Measurements from ENCODE around the gene RAB3C. TPM values are rescaled to one million over a fixed set of nuclear protein-coding genes. Genes with fewer than 3 reads are reported as not detected.

RAB3C gene
- polyA plus RNA-seq, 1 donor (not counting 4 experiments of a cell fraction or from before 2014, with no cell fraction given), result not detected

DNA sequence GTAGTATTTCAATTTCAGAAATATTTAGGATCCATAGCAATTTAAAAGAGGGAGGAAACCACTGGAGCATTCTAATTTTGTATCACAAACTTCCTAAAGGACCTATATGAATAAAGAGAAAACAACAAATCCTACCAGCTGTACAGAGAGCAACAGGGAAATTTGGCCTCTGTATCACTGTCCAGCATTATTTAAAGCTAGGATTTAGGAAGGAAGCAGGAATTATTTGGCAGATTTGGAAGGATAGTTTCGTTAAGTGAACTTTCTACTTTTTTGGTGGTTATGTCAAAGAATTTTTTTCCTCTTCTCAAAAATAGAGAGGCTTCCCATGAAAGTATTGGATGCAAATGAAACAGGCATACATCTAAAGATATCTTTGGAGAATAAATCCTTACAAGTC lies 269.7 kb downstream of the RAB3C start:
- TF ChIP-seq, protein P1, sequence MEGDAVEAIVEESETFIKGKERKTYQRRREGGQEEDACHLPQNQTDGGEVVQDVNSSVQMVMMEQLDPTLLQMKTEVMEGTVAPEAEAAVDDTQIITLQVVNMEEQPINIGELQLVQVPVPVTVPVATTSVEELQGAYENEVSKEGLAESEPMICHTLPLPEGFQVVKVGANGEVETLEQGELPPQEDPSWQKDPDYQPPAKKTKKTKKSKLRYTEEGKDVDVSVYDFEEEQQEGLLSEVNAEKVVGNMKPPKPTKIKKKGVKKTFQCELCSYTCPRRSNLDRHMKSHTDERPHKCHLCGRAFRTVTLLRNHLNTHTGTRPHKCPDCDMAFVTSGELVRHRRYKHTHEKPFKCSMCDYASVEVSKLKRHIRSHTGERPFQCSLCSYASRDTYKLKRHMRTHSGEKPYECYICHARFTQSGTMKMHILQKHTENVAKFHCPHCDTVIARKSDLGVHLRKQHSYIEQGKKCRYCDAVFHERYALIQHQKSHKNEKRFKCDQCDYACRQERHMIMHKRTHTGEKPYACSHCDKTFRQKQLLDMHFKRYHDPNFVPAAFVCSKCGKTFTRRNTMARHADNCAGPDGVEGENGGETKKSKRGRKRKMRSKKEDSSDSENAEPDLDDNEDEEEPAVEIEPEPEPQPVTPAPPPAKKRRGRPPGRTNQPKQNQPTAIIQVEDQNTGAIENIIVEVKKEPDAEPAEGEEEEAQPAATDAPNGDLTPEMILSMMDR (optimal IDR thresholded peaks at IDR 0.05 in 1 of 3, IDR thresholded peaks at IDR 0.05 in 1 of 3, conservative IDR thresholded peaks at IDR 0.05 in 1 of 3; ENCODE audit: extremely low read depth in 1 of 3, insufficient read depth in 2 of 3, low read length in 3 of 3), result no peak
- no peak for TF ChIP-seq EZH2 (IDR thresholded peaks at IDR 0.05; ENCODE audit: low read length)

DNA sequence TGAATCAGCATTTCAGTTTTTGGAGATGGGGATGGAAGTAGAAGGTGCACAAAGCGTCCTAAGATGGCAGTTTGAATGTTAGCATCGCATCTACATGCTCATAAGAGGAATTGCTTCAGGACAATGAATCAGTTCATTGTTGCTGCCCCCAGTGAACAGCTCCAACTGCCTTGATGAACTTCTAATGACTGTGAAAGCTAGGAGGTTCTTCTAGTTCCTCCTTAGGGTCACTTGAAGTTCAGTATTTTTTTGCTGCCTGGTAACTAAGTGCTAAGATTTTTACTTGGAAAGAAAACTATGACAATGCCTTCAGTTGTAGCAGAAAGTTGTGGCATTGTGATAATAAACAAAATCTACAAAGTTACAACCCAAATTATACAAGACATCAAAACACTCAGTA lies 271.6 kb downstream of the RAB3C start:
- dilution Hi-C loops (cut with MboI; ENCODE audit: extremely low pct_ligation_motif_present, low sequenced_read_pairs), result no loop called here
- FAIRE-seq, result no peak
- TF ChIP-seq EZH2 (IDR thresholded peaks at IDR 0.05; ENCODE audit: low read length), result no peak
- TF ChIP-seq, protein P1 (optimal IDR thresholded peaks at IDR 0.05 in 1 of 3, IDR thresholded peaks at IDR 0.05 in 1 of 3, conservative IDR thresholded peaks at IDR 0.05 in 1 of 3; ENCODE audit: extremely low read depth in 1 of 3, insufficient read depth in 2 of 3, low read length in 3 of 3), result no peak

More for the DNA sequence above, 269.7 kb downstream of the RAB3C start:
- FAIRE-seq, result no peak
- Histone ChIP-seq H3K9me3 (ENCODE audit: control insufficient read depth, low read depth, low read length) (no peaks in the 10 kb centered on the region), H3K36me3 (ENCODE audit: control insufficient read depth in 2 of 2, extremely low read depth in 1 of 2, insufficient read depth in 2 of 2, low read length in 2 of 2) (no peaks in the 10 kb centered on the region), H3K9ac (ENCODE audit: control insufficient read depth, extremely low read depth, insufficient read depth, low read length) (no peak overlapping the region), H3K4me1 (ENCODE audit: control insufficient read depth, extremely low read depth, insufficient read depth, low read length) (no peaks in the 10 kb centered on the region), H3K27ac (ENCODE audit: control insufficient read depth, insufficient read depth, low read length) (no peak overlapping the region), H3K4me2 (ENCODE audit: control insufficient read depth, extremely low read depth, insufficient read depth, low read depth, low read length) (no peak overlapping the region), H3K4me3 (ENCODE audit: control insufficient read depth in 2 of 3, extremely low read depth in 1 of 3, insufficient read depth in 2 of 3, low read depth in 1 of 3, low read length in 3 of 3) (no peak overlapping the region), H4K20me1 (ENCODE audit: control insufficient read depth, extremely low read depth, insufficient read depth, low read length) (no peaks in the 10 kb centered on the region), H2AFZ (ENCODE audit: control insufficient read depth, low read length) (no peak overlapping the region), H3K27me3 (ENCODE audit: control insufficient read depth, extremely low read depth, insufficient read depth, low read length) (peaks cover 3% of the 10 kb centered on the region), H3K79me2 (ENCODE audit: control insufficient read depth, insufficient read depth, low read length) (no peaks in the 10 kb centered on the region), H3K9me1 (ENCODE audit: control insufficient read depth, extremely low read depth, insufficient read depth, low read length) (no peaks in the 10 kb centered on the region)
- dilution Hi-C loops (cut with MboI; ENCODE audit: extremely low pct_ligation_motif_present, low sequenced_read_pairs), result no loop called here
- no peak for DNase-seq (ENCODE audit: low read depth, low spot score)

More for the DNA sequence above, 271.6 kb downstream of the RAB3C start:
- no peaks in the 10 kb centered on the region for H4K20me1 ChIP-seq (ENCODE audit: control insufficient read depth, extremely low read depth, insufficient read depth, low read length)
- H3K9me3 ChIP-seq (ENCODE audit: control insufficient read depth, low read depth, low read length), result no peaks in the 10 kb centered on the region
- no peak overlapping the region for H3K4me3 ChIP-seq (ENCODE audit: control insufficient read depth in 2 of 3, extremely low read depth in 1 of 3, insufficient read depth in 2 of 3, low read depth in 1 of 3, low read length in 3 of 3)
- no peak overlapping the region for H2AFZ ChIP-seq (ENCODE audit: control insufficient read depth, low read length)
- H3K9ac ChIP-seq (ENCODE audit: control insufficient read depth, extremely low read depth, insufficient read depth, low read length), result no peak overlapping the region
- no peak overlapping the region for H3K4me2 ChIP-seq (ENCODE audit: control insufficient read depth, extremely low read depth, insufficient read depth, low read depth, low read length)
- no peaks in the 10 kb centered on the region for H3K9me1 ChIP-seq (ENCODE audit: control insufficient read depth, extremely low read depth, insufficient read depth, low read length)
- no peak for DNase-seq (ENCODE audit: low read depth, low spot score)
- H3K27me3 ChIP-seq (ENCODE audit: control insufficient read depth, extremely low read depth, insufficient read depth, low read length), result peaks cover 7% of the 10 kb centered on the region
- H3K4me1 ChIP-seq (ENCODE audit: control insufficient read depth, extremely low read depth, insufficient read depth, low read length), result no peaks in the 10 kb centered on the region
- no peaks in the 10 kb centered on the region for H3K36me3 ChIP-seq (ENCODE audit: control insufficient read depth in 2 of 2, extremely low read depth in 1 of 2, insufficient read depth in 2 of 2, low read length in 2 of 2)
- H3K27ac ChIP-seq (ENCODE audit: control insufficient read depth, insufficient read depth, low read length), result no peak overlapping the region
- no peaks in the 10 kb centered on the region for H3K79me2 ChIP-seq (ENCODE audit: control insufficient read depth, insufficient read depth, low read length)
